Hepatocyte (in vitro differentiated cells): ENCODE measurements around the gene PNMA1.

Source experiments
- EZH2 ChIP-seq: fragments of 200-600 bp; sonication (generic); IDR thresholded peaks from 2 replicates; pipeline ENCODE4 v1.6.1; 2016; ENCODE audit warnings: antibody characterized with exemption, mild to moderate bottlenecking, borderline replicate concordance
- TF ChIP-seq, protein P1 (sequence below): fragments of 200-600 bp; sonication (generic); IDR thresholded peaks from 2 replicates; pipeline ENCODE4 v1.5.1; 2016; ENCODE audit warnings: antibody characterized with exemption, mild to moderate bottlenecking; ENCODE audit not compliant: poor library complexity

DNA sequence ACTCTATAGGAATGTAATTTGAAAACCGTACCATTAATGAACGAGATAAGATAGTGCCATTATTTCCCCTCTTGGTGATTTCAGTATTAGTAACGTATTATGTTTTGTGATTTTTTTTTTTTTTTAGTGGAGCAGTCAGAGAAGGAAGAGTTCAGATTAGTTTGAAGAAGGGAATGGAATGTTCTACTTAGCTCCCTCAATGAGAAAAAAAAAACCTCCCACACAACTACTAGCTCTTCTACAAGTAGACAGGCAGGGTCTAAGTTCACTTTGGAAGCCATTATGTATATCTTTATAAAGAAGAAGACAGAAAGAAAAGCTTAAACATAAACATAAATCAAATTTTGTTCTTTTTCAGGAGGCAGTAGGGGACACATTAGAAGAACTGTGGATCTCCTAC lies 27.3 kb downstream of the PNMA1 start:
- TF ChIP-seq, protein P1, sequence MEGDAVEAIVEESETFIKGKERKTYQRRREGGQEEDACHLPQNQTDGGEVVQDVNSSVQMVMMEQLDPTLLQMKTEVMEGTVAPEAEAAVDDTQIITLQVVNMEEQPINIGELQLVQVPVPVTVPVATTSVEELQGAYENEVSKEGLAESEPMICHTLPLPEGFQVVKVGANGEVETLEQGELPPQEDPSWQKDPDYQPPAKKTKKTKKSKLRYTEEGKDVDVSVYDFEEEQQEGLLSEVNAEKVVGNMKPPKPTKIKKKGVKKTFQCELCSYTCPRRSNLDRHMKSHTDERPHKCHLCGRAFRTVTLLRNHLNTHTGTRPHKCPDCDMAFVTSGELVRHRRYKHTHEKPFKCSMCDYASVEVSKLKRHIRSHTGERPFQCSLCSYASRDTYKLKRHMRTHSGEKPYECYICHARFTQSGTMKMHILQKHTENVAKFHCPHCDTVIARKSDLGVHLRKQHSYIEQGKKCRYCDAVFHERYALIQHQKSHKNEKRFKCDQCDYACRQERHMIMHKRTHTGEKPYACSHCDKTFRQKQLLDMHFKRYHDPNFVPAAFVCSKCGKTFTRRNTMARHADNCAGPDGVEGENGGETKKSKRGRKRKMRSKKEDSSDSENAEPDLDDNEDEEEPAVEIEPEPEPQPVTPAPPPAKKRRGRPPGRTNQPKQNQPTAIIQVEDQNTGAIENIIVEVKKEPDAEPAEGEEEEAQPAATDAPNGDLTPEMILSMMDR: no peak
- TF ChIP-seq EZH2: no peak
